GM18858 (cell line): ENCODE measurements around the gene TACR2.
"Not testable (repeated sequence)": the region's sequence is repeated elsewhere in the genome, so short reads cannot be mapped to it uniquely, and the experiment has no call there.

Experiments used
- ATAC-seq: cut with Tn5 transposase; IDR thresholded peaks from one replicate; pipeline ENCODE4 v1.9.1; 2021; ENCODE audit not compliant: unreplicated experiment

The TACR2 gene

DNA sequence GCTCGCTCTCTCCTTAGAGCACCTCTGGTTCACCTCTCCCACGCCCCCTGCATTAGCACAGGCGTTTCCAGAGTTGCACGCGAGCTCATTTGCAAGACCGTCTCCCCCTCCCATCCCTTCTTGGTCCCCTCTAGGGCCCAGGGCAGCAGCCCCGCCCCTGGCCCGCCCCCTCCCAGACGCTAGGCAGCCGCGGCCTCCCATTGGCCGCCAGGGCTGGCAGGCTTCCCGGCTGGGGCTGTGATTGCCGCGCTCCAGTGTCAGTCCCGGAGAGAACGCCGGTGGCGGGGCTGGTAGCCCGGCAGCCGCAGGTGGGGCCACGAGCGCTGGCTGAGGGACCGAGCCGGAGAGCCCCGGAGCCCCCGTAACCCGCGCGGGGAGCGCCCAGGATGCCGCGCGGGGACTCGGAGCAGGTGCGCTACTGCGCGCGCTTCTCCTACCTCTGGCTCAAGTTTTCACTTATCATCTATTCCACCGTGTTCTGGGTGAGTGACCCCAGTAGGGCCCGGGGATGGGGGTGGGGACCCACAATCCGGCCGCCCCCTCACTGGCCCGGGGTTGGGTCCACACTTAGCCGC lies 34.6 kb upstream of the TACR2 start, which contains the start of gene TSPAN15:
Gene TSPAN15, plus strand, starts transcription at position 257 of the 575 bp plus-strand sequence. Its CDS starts 130 bp downstream, at position 387.
- no peak for ATAC-seq

GRCh38 chr10:69450395-69450794 lies 33.7 kb upstream of the TACR2 start:
- ATAC-seq, result not testable (repeated sequence)

- no peak for ATAC-seq
These were observed 33.1 kb upstream of the TACR2 start for GRCh38 chr10:69449841-69450240.

DNA sequence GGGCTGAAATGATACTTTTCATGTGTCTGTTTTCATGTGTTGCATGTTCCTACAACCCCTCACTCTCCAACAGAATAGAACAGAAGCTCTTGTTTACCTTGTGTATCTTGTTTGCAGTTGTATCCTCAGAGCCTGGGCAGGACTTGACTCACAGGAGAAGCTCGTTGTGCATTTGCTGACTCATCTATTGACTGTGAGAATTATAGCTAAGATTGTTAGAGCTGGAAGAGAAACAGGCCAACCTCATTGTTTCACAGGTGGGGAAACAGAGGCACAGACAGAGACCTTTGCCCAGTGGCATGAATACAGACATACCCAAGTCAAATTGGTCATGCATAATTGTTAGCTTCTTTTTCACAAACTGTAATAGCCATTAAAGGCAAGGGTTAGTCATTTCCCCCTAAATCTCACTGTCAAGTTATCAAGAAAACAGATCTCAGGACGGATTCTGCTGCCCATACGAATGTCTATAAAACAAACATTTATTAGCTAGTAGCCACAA lies 30.0 kb upstream of the TACR2 start:
- ATAC-seq, result no peak

DNA sequence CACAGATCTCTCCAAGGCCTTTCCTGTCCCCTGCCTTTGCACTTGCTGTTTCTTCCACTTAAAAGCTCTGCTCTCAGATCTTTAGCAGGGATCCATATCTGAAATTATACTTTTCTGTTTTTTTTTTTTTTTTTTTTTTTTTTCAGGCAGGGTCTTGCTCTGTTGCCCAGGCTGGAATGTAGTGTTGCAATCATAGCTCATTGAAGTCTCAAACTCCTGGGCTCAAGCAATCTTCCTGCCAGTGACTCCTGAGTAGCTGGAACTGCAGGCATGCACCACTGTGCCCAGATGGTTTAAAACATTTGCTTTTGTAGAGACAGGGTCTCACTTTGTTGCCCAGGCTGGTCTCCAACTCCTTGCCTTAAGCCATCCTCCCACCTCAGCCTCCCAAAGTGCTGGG lies 29.5 kb upstream of the TACR2 start:
- no peak for ATAC-seq

DNA sequence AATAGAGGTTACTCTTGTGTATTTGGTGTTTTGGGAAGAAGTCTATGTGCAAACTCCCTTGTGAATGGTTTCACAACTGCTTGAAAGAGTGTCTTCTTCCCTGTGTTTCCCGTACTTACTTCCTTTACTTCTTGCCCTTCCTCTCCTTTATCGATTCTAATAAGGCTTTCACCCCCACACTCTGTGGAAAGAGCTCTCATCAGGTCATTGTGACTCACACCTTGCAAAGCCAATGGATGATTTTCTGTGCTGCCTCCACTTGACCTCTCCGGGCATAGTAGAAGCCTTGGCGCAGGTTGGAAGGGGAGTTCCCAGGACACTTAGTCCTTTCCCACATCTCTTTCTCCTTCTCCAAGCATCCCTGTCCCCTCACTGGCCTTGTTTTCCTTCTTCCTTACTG lies 28.3 kb upstream of the TACR2 start:
- ATAC-seq, result no peak

DNA sequence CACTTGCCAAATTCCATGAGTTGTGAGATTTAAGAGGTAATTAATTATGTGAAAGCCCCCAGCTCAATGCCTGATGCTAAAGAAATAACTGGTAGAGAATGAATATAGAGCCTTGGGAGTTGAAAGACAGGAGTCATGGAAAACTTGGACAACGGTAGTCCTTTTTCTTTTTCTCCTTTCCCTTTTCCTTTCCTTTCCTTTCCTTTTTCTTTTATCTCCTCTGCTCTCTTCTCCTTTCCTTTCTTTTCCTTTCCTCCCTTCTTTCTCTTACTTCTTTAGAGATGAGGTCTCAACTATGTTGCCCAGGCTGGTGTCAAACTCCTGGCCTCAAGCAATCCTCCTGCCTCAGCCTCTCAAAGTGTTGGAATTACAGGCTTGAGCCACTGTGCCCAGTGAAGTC lies 26.6 kb upstream of the TACR2 start:
- ATAC-seq, result no peak

DNA sequence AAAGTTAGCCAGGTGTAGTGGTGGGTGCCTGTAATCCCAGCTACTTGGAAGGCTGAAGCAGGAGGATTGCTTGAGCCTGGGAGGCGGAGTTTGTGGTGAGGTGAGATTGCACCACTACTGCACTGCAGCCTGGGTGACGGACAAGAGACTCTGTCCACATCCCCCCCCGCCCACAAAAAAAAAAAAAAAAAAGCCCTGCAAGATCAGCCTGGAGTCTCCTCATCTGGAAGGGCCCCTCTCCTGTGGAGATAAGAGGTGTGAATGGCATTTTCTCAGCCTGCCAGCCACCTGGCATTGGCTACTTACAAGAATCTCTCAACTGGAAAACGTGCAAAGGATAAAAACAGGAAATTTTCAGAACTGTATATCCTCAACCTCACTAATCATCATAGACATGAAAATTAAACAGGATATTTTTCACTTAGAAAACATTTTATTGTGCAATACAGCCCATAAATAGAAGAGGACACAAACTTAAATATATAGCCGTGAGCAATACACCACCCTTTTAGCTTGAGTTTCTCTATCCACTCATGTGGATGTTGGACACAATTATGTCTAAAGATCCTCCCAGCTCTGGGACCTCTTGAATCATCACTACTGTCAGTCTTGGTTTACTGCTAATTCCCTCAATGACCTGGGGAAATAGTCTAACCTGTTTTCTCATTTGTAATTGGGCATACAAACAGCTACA lies 23.2 kb upstream of the TACR2 start:
- no peak for ATAC-seq

DNA sequence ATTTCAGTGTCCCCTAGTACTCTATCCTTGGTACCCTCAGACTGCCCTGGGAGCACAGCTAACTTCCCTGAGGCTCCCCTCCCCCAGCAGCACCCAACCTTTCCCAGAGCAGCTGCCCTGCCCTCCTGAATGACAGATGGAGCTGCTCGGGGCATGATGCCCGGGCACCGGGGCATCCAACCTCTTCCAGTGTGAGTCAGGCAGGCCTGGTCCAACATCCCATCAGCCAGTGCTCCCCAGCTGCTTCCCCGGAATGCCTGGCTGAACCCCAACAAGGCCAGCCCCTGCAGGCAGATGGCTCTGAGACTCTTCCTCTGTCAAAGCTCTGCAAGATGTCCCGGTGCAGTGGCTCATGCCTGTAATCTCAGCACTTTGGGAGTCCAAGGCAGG lies 22.6 kb upstream of the TACR2 start:
- ATAC-seq, result no peak

- no peak for ATAC-seq
These were observed 22.0 kb upstream of the TACR2 start for GRCh38 chr10:69438536-69439349.

DNA sequence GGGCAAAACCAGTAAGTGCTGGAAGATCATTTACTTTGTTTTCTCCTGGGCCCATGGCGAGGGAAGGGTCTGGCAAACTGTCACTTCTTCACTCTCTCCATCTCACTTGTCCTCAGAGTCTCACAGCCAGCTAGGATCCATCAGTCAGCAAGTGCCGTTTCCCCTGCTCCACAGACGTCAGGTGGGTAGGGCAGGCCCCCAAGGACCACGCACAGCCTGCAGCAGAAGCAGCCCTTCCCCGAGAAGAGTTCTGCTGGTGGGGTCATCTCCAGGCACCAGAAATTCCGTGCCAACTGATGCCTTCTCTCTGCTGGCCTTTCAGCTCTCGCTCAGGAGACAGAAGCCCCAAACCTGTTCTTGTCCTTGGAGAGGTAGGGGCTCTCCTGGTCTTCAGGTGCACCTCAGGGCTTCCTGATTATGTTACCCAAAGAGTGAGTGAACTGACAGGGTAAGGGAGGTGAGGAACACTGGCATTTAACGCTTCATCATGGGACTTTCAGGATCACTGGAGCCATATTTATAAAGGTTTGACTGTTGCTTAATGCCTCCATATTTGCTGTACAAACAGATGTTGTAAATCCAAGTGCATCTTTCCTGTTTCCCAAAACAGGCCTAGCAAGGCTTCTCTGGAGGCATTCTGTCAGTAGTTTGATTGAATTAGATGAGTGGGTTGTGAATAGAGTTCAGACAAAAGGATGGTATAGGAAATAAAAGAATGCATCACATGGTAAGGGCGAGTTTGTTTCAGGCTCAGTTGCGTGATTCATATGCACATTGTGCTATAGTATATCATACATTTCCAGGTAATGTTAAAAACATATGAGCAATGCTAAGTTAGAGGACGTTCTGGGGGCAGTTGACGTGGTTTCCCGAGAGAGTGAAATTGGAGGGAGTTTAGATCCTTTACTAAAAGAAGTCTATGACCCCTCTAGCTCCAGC lies 20.9 kb upstream of the TACR2 start:
- no peak for ATAC-seq

DNA sequence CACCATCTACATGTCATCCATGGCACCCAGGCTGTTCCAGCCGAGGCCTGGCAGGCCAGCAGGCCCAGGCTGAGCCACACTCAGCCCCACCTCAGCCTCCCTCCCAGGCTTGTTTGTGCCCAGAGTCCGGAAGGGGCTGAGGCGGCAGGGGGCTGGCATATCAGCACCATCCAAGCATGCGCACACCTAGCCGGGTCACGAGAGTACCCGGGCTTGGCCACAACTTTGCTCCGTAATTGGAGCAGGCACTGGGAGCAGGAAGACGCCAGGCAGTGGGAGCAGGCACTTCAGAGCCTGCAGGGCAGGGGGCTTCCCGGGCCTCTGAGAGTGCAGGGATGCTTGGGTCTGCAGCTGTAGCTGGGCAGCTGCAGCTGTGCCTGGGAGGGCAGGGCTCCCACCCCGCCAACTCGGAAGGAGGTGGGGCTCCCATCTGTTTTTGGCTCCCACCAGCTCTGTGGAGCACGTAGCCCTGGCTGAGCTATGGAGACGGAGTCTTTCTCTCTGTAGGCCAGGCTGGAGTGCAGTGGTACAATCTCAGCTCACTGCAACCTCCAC lies 19.3 kb upstream of the TACR2 start:
- ATAC-seq, result no peak

DNA sequence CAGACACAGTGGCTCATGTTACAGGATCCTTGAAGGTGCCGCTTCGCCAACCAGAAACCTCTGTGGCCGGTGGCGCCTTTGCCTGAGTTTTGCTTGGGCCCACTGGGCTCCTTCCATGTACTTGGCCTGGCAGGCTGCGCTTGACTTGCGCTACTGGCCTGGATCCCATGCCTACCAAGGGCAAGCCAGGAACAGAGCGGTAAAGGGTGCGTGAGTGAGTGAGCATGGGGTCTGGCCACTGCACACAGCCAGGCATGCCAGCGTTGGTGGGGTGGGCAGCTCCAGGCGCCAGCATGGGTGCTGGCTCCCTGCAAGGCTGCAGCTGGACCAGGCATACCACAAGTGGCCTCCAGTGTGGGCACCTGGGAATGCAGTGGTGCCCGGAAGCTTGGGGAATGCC lies 18.2 kb upstream of the TACR2 start:
- ATAC-seq, result no peak

DNA sequence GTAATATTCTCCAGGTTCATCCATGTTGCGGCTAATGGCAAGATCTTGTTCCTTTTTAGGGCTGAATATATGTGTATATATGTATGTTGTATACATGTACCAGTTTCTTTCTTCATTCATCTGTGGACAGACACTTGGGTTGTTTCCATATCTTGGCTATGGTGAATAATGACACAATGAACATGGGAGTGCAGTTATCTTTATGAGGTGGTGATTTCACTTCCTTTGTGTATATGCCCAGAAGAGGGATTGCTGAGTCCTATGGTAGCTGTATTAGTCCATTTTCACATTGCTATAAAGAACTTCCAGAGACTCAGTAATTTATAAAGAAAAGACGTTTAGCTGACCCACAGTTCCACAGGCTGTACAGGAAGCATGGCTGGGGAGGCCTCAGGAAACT lies 17.5 kb upstream of the TACR2 start:
- no peak for ATAC-seq

- no peak for ATAC-seq
These were observed 11.4 kb upstream of the TACR2 start for GRCh38 chr10:69428165-69428564.

- ATAC-seq, result no peak
These were observed 9.6 kb upstream of the TACR2 start for GRCh38 chr10:69426376-69426727.

DNA sequence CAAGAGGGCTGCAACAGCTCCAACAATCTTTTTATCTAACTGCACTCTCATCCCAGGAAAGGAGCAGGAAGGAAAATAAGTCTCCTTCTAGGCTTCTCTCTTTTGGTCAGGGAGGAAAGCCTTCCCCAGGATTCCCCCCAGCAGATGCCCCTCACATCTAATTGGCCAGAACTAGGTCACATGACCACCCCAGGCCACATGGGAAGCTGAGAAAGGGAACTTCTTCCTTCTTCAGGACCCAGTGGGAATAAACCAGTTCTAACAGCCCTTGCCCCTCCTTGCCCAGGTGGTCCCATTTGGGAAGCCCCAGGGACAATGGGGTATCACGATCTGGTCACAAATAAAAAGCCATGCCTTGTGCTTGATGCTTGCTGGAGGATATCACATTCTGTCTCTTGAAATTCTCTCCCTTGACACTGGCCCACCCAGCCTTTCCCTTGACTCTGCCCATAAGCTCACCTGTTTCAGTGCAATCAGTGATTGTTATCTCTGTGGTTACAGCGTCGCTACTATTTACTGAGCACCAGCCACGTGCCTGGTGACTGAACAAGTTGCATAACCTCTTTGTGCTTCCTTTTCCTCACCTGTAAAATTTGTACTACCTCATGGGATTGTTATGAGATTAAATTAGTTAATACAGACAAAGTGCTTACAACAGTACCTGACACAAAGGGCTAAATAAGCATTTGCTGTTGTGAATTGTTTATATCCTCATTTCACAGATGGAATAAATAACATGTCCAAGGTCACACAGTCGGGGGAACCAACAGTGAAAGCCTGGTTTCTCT lies 9.0 kb upstream of the TACR2 start:
- ATAC-seq, result no peak

- ATAC-seq, result no peak
These were observed 8.3 kb upstream of the TACR2 start for GRCh38 chr10:69425041-69425440.

GRCh38 chr10:69422676-69423075 lies 6.0 kb upstream of the TACR2 start:
- ATAC-seq, result no peak
